ENCODE measurements around the gene SULT2B1.
"Not testable (repeated sequence)": the region's sequence is repeated elsewhere in the genome, so short reads cannot be mapped to it uniquely, and the experiment has no call there.

Gene SULT2B1

DNA sequence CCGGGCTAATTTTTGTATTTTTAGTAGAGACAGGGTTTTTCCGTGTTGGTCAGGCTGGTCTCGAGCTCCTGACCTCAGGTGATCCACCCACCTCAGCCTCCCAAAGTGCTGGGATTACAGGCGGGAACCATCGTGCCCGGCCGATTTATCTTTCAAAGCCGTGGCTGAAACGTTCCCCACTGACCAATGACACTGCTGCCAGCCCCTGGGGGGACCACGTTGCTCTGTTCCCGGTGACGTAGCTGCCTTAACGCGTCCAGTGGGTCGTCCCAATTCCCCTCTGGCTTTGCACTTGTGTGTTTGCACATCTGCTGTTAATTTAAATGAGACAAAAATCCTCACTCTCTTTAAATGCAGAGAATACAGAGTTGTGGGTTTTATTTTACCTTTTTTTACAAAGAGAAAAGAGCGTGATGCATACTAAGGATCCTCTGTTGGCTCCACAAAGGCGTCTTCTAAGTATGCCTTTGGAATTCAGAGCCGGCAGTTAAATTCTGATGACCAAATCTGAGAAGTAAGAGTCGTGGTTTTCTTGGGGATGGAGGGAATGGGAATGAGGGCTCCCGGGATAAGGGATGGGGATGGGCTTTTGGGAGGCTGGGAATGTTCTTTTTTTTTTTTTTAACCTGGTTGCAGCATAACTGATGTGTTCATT is 21.8 kb upstream of the SULT2B1 start:
- Histone ChIP-seq H3K4me1 (ENCODE audit: insufficient read depth, insufficient read length) (no peaks in the 10 kb centered on the region), H3K27me3 (ENCODE audit: insufficient read depth, insufficient read length) (no peaks in the 10 kb centered on the region), H3K9me3 (ENCODE audit: insufficient read depth, low read length) (peaks cover 25% of the 10 kb centered on the region), H3K36me3 (ENCODE audit: insufficient read depth, insufficient read length, low read length) (no peaks in the 10 kb centered on the region), H3K9ac (ENCODE audit: insufficient read length, low read depth) (peak overlapping the region; percentile 10), H3K4me3 (ENCODE audit: insufficient read length, low read depth) (no peak overlapping the region)
- no peak for TF ChIP-seq SUZ12 (IDR thresholded peaks at IDR 0.05; ENCODE audit: extremely low read depth, insufficient read depth, insufficient read length)
- DNase-seq (ENCODE audit: low read depth, low spot score): no peak

DNA sequence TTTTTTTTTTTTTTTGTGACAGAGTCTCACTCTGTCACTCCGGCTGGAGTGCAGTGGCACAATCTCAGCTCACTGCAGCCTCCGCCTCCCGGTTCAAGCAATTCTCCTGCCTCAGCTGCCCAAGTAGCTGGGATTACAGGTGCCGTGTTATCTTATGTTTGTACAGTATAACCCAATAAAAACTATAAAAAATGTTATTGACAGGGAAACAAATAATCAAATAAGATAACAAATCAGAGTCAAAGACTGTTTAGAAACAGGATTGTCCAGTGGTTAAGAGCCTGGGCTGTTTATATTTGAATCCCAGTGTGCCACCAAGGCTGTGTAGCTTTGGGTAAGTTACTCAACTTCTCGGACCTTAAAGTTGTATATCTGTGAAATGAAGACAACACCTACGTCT is 21.2 kb upstream of the SULT2B1 start:
- TF ChIP-seq YY1 (IDR thresholded peaks at IDR 0.05; ENCODE audit: insufficient read depth, insufficient read length) (no peak), ZNF274 (IDR thresholded peaks at IDR 0.05; ENCODE audit: low read depth, low read length) (no peak), SUZ12 (IDR thresholded peaks at IDR 0.05; ENCODE audit: extremely low read depth, insufficient read depth, insufficient read length) (no peak)
- peaks cover 25% of the 10 kb centered on the region for H3K9me3 ChIP-seq (ENCODE audit: insufficient read depth, low read length)
- no peak overlapping the region for H3K9ac ChIP-seq (ENCODE audit: insufficient read length, low read depth)
- no peaks in the 10 kb centered on the region for H3K4me1 ChIP-seq (ENCODE audit: insufficient read depth, insufficient read length)
- H3K36me3 ChIP-seq (ENCODE audit: insufficient read depth, insufficient read length, low read length): no peaks in the 10 kb centered on the region
- no peak overlapping the region for H3K4me3 ChIP-seq (ENCODE audit: insufficient read length, low read depth)
- DNase-seq (ENCODE audit: low read depth, low spot score): no peak
- H3K27me3 ChIP-seq (ENCODE audit: insufficient read depth, insufficient read length): no peaks in the 10 kb centered on the region

DNA sequence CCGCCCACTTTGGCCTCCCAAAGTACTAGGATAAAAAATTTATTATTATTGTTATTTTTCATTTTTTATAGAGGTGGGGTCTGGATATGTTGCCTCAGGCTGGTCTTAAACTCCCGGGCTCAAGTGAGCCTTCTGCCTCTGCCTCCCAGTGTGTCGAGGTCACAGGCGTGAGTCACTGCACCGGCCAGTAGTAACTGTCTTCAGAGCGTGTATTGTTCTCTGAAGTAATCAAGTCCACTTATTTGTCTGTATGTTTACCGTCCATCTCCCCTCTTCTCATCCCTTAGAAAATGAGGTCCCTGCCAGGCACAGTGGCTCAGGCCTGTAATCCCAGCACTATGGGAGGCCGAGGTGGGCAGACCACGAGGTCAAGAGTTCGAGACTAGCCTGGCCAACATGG is 18.2 kb upstream of the SULT2B1 start:
- Histone ChIP-seq H3K4me3 (ENCODE audit: insufficient read length, low read depth) (no peak overlapping the region), H3K36me3 (ENCODE audit: insufficient read depth, insufficient read length, low read length) (no peaks in the 10 kb centered on the region), H3K9me3 (ENCODE audit: insufficient read depth, low read length) (peaks cover 6% of the 10 kb centered on the region; the same call in 1 of the 2 replicates), H3K27me3 (ENCODE audit: insufficient read depth, insufficient read length) (no peaks in the 10 kb centered on the region), H3K4me1 (ENCODE audit: insufficient read depth, insufficient read length) (no peaks in the 10 kb centered on the region), H3K9ac (ENCODE audit: insufficient read length, low read depth) (no peak overlapping the region)
- TF ChIP-seq YY1 (IDR thresholded peaks at IDR 0.05; ENCODE audit: insufficient read depth, insufficient read length) (no peak), ZNF274 (IDR thresholded peaks at IDR 0.05; ENCODE audit: low read depth, low read length) (no peak), SUZ12 (IDR thresholded peaks at IDR 0.05; ENCODE audit: extremely low read depth, insufficient read depth, insufficient read length) (no peak)
- DNase-seq (ENCODE audit: low read depth, low spot score): no peak

DNA sequence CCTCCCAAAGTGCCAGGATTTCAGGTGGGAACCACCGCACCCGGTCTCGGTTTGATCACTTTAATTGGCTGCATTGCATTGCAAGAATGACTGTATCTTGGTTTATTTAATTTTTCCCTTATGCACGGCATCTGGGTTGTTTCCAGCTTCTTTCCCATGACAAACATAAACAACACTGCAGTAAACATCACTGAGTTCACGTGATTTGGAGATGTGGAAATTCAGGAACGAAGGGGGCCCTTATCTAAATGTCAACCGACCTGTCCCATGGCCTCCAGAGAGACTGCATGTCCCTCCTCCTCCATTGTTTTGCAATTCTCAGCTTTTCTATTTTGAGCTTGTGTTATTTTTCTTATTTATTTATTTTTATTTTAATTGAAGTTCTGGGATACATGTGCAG is 14.4 kb upstream of the SULT2B1 start:
- Histone ChIP-seq H3K4me1 (ENCODE audit: insufficient read depth, insufficient read length) (no peaks in the 10 kb centered on the region), H3K36me3 (ENCODE audit: insufficient read depth, insufficient read length, low read length) (no peaks in the 10 kb centered on the region), H3K9ac (ENCODE audit: insufficient read length, low read depth) (no peak overlapping the region), H3K4me3 (ENCODE audit: insufficient read length, low read depth) (no peak overlapping the region), H3K27me3 (ENCODE audit: insufficient read depth, insufficient read length) (no peaks in the 10 kb centered on the region), H3K9me3 (ENCODE audit: insufficient read depth, low read length) (no peaks in the 10 kb centered on the region)
- TF ChIP-seq SUZ12 (IDR thresholded peaks at IDR 0.05; ENCODE audit: extremely low read depth, insufficient read depth, insufficient read length) (no peak), ZNF274 (IDR thresholded peaks at IDR 0.05; ENCODE audit: low read depth, low read length) (no peak), YY1 (IDR thresholded peaks at IDR 0.05; ENCODE audit: insufficient read depth, insufficient read length) (no peak)
- no peak for DNase-seq (ENCODE audit: low read depth, low spot score)

DNA sequence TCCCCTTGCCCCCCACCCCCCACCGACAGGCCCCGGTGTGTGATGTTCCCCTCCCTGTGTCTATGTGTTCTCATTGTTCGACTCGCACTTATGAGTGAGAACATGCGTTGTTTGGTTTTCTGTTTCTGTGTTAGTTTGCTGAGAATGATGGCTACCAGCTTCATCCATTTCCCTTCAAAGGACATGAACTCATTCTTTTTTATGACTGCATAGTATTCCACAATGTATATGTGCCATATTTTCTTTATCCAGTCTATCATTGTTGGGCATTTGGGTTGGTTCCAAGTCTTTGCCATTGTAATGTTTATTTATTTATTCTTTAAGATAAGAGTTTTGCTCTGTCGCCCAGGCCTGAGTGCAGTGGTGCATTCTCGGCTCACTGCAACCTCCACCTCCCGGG is 13.9 kb upstream of the SULT2B1 start:
- DNase-seq (ENCODE audit: low read depth, low spot score); H3K4me3 ChIP-seq (ENCODE audit: insufficient read length, low read depth); H3K4me1 ChIP-seq (ENCODE audit: insufficient read depth, insufficient read length); H3K36me3 ChIP-seq (ENCODE audit: insufficient read depth, insufficient read length, low read length); H3K9me3 ChIP-seq (ENCODE audit: insufficient read depth, low read length); H3K27me3 ChIP-seq (ENCODE audit: insufficient read depth, insufficient read length); H3K9ac ChIP-seq (ENCODE audit: insufficient read length, low read depth): not testable (repeated sequence)

DNA sequence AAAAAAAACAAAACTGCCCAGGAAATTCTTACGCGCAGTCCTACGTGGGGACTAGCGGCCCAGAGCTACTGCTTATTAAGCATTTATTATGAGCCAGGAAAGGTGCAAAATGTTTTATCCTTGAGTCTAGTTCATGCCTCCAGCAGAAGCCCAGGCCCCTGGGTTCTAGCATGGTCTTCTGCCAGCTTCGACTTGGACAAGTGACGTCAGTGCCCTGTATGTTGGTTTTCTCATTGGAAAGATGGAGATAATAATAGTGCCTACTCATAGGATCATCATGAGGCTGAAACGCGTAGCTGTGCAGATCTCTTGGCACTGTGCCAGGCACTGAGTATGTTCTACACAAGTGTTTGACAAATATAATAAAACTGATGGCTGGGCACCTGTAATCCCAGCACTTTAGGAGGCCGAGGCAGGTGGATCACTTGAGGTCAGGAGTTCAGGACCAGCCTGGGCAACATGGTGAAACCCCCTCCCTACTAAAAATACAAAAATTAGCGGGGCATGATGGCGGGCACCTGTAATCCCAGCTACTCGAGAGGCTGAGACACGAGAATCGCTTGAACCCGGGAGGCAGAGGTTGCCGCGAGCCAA is 12.4 kb upstream of the SULT2B1 start:
- Histone ChIP-seq H3K4me3 (ENCODE audit: insufficient read length, low read depth) (no peak overlapping the region), H3K36me3 (ENCODE audit: insufficient read depth, insufficient read length, low read length) (no peaks in the 10 kb centered on the region), H3K9ac (ENCODE audit: insufficient read length, low read depth) (no peak overlapping the region), H3K27me3 (ENCODE audit: insufficient read depth, insufficient read length) (no peaks in the 10 kb centered on the region), H3K4me1 (ENCODE audit: insufficient read depth, insufficient read length) (peaks cover 5% of the 10 kb centered on the region), H3K9me3 (ENCODE audit: insufficient read depth, low read length) (no peaks in the 10 kb centered on the region)
- DNase-seq (ENCODE audit: low read depth, low spot score): no peak
- TF ChIP-seq SUZ12 (IDR thresholded peaks at IDR 0.05; ENCODE audit: extremely low read depth, insufficient read depth, insufficient read length) (no peak), YY1 (IDR thresholded peaks at IDR 0.05; ENCODE audit: insufficient read depth, insufficient read length) (no peak)

- Histone ChIP-seq H3K9me3 (ENCODE audit: insufficient read depth, low read length) (no peaks in the 10 kb centered on the region), H3K4me1 (ENCODE audit: insufficient read depth, insufficient read length) (peaks cover 7% of the 10 kb centered on the region), H3K9ac (ENCODE audit: insufficient read length, low read depth) (no peak overlapping the region), H3K27me3 (ENCODE audit: insufficient read depth, insufficient read length) (no peaks in the 10 kb centered on the region), H3K36me3 (ENCODE audit: insufficient read depth, insufficient read length, low read length) (no peaks in the 10 kb centered on the region), H3K4me3 (ENCODE audit: insufficient read length, low read depth) (no peak overlapping the region)
- no peak for DNase-seq (ENCODE audit: low read depth, low spot score)
- TF ChIP-seq SUZ12 (IDR thresholded peaks at IDR 0.05; ENCODE audit: extremely low read depth, insufficient read depth, insufficient read length) (no peak), YY1 (IDR thresholded peaks at IDR 0.05; ENCODE audit: insufficient read depth, insufficient read length) (no peak), ZNF274 (IDR thresholded peaks at IDR 0.05; ENCODE audit: low read depth, low read length) (no peak)
These were observed 11.9 kb upstream of the SULT2B1 start for GRCh38 chr19:48540110-48540509.
